HG02870 (cell line): ENCODE measurements around the gene SETX.
"Not testable (repeated sequence)": the region's sequence is repeated elsewhere in the genome, so short reads cannot be mapped to it uniquely, and the experiment has no call there.

Experiments
- ATAC-seq: cut with Tn5 transposase; IDR thresholded peaks from one replicate; pipeline ENCODE4 v1.9.1; 2021; ENCODE audit warnings: mild to moderate bottlenecking, moderate library complexity; ENCODE audit not compliant: unreplicated experiment

The SETX gene

DNA sequence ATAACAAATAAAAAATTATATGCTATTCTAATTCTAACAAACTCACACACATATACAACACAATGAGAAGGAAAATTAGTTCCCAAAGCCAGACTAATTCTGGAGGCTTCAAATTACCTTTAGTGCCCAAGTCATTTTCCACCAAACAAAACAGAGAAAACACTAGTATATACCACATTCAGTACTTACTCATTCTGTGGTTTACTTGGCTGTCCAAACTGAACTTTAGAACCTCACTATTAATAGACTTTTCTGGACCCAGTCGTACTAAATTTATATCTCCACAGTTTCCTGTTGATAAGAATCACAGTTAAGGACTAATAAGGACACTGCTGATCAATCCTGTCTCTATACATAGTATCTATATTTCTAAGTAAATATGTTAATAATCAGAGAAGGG lies 66.4 kb downstream of the SETX start:
- no peak for ATAC-seq

DNA sequence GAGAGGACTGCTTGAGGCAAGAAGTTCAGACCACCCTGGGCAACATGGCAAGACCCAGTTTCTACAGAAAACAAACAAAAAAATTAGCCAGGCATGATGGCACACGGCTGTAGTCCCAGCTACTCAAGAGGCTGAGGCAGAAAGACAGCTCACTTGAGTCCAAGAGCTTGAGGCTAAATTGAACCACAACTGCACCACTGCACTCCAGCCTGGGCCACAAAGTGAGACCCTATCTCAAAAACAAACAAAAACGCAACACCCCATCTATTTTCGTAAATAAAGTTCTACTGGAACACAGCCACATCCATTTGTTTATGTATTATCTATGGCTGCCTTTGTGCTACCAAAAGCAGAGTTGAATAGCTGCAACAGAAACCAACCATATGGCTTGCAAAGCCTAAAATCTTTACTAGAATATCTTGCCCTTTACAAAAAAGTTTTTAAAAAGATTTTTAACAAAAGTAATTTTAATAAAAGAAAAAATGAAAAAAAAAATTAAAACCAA lies 67.5 kb downstream of the SETX start:
- ATAC-seq: no peak

- no peak for ATAC-seq
Observed at GRCh38 chr9:132283863-132284262, 70.9 kb downstream of the SETX start.

- ATAC-seq: no peak
Observed at GRCh38 chr9:132283165-132283564, 71.6 kb downstream of the SETX start.

GRCh38 chr9:132274861-132275260 lies 79.9 kb downstream of the SETX start:
- ATAC-seq: no peak

- ATAC-seq: not testable (repeated sequence)
Observed at GRCh38 chr9:132269704-132270516, 84.9 kb downstream of the SETX start.

DNA sequence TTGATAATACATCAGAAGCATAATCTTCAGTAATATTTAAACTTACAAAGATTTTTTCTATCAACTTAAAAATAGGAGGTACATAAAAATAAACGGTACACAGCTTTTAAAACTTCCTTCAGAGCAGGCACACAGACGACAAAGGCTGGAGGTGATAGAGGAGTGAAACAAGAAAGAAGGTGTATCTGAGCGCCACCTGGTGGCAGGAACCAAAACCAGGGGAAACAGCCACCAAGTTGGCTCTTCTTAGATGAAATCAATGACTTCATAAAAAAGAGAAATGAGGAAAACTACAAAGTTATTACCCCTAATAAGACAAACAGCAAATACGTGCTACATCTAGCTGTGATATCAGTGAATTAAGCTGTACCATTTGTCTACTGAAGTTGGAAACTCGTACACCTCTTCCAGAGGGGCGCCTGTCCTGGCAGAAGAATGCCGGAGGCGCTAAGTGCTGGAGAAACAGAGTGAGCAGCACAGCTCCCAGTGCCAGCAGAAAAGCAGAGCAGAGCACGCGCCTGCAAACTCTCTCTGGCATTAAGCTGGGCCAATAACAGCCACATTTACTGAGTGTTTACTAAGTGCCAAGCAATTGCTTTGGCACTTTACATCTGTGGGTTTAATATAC lies 85.9 kb downstream of the SETX start:
- no peak for ATAC-seq

- ATAC-seq: no peak
Observed at GRCh38 chr9:132267660-132268059, 87.1 kb downstream of the SETX start.

DNA sequence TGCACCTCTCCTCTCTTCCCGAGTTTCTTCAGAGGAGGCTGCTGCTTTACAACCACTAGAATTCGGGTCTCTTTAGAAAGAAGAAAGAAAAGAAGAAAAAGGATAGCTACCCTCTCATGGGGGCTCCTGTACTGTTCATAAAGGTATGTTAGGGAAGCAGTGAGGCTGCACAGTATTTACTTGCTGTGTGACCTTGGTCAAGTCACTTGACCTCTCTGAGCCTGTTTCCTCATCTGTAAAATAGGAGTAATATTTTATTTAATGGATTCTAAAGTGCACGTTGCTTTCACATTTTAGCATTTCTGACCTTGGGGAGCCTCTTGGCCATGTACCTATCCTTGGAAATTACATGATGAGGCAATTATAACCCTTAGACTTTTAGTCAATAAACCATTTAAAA lies 88.8 kb downstream of the SETX start:
- ATAC-seq: no peak

DNA sequence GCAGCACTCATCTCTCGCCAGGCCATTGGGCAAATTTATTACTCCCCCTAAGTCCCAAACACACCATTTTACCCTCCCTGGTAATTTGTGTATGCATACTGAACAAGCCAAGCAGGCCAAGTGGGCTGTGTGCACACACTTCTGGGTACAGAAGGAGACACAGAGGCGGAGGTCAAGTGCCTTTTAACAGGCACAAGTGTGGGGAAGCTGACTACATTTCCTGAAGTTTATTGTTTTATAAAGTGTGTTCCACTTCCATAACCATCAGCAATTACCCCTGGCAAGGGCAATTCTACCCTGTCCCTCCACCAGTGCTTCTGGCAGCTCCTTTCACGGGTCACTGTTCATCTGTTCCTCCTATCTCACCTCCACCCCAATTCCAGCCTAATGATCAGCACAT lies 93.9 kb downstream of the SETX start:
- no peak for ATAC-seq

DNA sequence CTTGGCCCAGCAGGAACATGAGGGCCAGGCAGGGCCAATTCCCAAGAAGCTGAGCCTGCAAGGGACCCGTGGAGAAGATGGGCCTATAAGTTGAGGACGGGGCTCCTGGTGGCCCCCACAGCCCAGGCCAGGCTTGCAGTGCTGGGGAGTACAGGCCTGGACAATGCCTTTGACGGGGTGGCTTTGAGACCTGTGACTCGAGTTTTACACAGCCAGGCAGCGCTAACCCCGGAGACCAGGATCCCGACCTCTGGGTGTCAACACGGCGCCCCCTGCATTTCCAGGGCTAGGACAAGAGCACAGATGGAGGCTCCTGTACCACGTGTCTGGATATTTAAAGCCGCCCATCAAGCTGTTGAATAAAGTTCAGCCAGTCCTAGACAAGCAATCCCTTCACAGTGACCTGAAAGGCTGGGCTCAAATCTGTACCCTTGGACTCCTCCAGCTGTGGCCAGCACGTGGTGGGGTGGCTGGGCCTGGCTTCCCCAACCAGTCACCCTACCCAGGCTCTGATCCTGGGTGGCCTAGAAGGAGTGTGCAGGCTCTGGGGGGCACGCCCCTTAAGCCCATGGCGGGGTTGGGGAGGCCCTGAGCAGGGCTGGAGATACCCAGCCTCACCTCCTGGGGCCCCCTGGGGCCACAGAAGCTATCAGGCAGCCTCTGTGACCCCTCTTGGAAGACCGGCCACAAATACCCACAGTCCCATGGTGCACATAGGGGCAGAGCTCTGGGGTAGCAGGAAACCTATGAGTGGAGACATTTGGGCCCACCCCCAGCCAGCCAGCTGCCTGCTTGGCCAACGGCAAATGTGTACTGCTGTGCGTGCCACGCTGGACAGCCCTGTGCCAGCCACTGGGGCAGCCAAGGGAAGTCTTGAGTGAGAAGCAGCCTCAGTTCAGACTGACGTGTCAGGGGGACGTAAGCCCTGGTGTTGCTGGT lies 104.2 kb downstream of the SETX start:
- ATAC-seq: no peak

DNA sequence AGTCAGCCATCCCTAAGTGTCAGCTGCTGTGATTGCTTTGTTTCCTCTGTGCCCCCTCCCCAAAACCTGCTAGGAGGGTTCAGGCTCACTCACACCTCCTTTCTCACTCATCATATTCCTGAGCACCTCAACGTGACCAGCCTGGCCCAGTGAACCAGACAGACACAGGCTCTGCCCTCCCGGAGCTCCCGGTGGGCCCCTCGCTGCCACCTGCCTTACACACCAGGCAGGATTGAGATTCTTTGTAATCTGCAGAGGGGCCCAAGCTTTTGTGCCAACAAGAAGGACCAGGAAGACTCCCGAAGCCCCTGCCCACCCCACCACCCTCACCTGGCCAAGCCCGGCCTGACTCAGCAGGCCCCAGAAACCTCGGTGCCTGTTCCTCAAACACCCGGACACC lies 105.1 kb downstream of the SETX start:
- no peak for ATAC-seq

DNA sequence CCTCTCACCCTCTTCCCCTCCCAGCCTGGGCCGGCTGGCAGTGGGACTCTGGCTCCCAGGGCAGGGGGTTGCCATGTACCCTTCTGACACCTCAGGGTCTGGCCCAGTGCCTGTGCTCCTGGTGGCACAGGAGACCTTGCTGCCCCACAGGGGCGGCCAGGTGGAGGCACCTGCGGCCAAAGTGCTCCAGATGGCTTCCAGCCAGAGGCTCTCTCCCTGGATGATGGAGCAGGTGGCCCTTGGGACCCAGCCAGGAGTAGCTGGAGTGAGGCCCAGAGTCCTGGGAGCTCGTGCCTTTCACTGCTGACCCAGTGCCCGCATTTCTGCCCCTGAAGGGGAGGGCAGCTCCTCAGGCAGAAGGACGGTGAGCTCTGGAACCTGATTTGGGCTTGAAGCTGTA lies 105.7 kb downstream of the SETX start:
- ATAC-seq: no peak

DNA sequence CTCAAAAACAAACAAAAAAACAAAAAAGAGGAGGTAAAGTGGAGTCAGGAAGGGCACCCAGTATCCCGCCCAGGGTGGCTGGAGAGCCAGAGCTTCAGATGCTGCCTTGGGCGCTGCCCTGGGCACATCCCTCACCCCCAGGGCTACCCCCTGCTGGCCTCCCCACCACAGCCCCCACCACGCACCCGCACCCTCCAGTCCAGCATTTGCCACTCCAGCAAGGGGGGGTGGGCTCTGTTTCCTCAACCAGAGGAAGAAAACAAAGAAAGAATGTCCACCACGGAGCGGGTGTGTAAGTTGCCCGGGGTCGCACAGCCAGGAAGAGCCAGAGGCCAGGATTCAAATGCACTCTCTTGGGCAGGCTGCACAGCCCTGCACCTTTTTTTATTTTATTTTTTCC lies 106.8 kb downstream of the SETX start:
- no peak for ATAC-seq

GRCh38 chr9:132245465-132245864 lies 109.3 kb downstream of the SETX start:
- no peak for ATAC-seq

DNA sequence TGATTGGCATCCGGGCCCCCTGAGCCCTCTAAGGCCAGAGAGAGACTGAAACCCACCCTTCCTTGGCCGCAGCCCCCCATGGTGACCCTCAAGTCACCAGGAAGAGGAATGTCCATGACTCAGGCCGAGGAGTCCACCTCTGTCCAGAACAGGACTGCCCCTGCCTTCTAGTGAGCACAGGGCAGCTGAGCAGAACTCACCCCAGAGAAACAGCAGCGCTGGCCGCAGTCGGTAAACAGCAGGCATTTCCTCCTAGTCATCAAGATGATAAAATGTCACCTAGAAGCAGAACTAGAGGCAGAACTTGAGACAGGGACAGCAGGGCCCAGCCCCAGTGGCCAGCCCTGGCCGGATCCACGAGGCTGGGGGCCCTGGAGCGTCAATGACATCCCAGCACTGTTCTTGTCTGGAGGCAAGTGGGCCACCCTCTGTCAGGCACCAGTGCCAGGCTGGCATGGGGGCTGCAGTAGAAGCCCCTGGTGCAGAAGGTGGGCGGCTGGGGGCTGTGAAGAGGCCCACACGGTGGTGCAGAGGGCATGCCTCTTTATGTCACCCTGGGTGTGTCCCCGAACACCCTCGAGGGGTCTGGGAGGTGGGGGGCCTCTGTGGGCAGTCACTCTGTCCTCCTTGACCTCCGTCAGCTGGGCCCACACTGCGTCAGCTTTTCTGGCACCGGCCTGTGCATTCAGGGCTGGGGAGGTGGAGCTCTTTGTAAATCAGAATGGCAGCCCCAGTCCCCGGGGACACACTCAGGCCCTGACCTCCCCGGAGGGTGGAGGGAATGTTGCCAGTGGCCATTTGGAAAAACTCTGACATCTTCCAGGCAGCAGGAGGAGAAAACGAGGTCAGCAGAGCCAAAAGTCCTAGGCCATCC lies 110.0 kb downstream of the SETX start:
- ATAC-seq: no peak

- no peak for ATAC-seq
Observed at GRCh38 chr9:132243156-132244074, 111.4 kb downstream of the SETX start.

DNA sequence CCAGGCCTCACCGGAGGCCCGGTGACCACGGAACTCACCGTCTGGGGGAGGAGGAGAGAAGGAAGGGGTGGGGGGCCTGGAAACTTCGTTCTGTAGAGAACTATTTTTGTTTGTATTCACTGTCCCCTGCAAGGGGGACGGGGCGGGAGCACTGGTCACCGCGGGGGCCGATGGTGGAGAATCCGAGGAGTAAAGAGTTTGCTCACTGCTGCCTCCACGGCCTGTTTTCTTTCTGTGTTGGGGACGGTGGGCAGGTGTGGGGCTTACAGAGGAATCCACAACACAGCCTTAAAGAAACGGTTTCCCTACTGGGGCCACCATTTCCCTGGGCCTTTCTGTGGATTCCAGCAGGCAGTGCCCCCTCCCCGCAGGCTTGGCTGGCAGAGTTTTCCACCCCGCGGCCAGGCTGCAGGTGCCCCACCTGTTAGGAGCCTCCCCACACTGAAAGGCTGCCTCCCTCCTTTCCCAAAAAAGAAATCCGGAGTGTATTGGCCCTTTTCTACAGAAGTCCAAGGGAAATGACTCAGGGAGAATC lies 112.1 kb downstream of the SETX start:
- no peak for ATAC-seq
